Ascending aorta (tissue), 2 donors: Measurements from ENCODE around the gene ABHD10. TPM values are rescaled to one million over a fixed set of nuclear protein-coding genes. Genes with fewer than 3 reads are reported as not detected.

ENCODE experiments used
- DNase-seq, 2 donors: peaks; one replicate each; pipeline ENCODE4 v3.0.0-alpha.2; 2019; ENCODE audit warnings: low spot score in 2 of 2
- H3K27ac ChIP-seq, 2 donors: fragments of 200-600 bp; sonication (generic); one replicate each; pipeline ENCODE4 v1.5.1; 2016 to 2017; ENCODE audit warnings: mild to moderate bottlenecking in 1 of 2
- H3K27me3 ChIP-seq: fragments of 200-600 bp; sonication (generic); one replicate; pipeline ENCODE4 v1.5.1; 2017
- H3K36me3 ChIP-seq, 2 donors: fragments of 200-600 bp; sonication (generic); one replicate each; pipeline ENCODE4 v1.5.1; 2016
- H3K4me1 ChIP-seq, 2 donors: fragments of 200-600 bp; sonication (generic); one replicate each; pipeline ENCODE4 v1.5.1; 2016 to 2017; ENCODE audit warnings: mild to moderate bottlenecking in 1 of 2
- H3K4me3 ChIP-seq, 2 donors: fragments of 200-600 bp; sonication (generic); one replicate each; pipeline ENCODE4 v1.5.1; 2016 to 2017; ENCODE audit warnings: mild to moderate bottlenecking in 1 of 2
- H3K9me3 ChIP-seq, 2 donors: fragments of 200-600 bp; sonication (generic); one replicate each; pipeline ENCODE4 v1.5.1; 2016
- intact Hi-C: fragments of 100-400 bp; cut with DNase I; formaldehyde crosslinking; loops from one replicate; pipeline ENCODE4 v1.15.1; 2023
- total RNA-seq: library from RNA; depleted of rRNA; stranded (reverse); fragments of >200 nt; gene quantifications from one replicate; pipeline ENCODE4 v1.1.0, GENCODE V29; 2016
- TF ChIP-seq, protein P1 (sequence below), 3 experiments: fragments of 200-600 bp in 2 of 3; fragments of 450-650 bp in 1 of 3; sonication (generic) in 2 of 3; IDR thresholded peaks; one replicate each; pipeline ENCODE4 v1.5.1; 2016 to 2019; ENCODE audit warnings: antibody characterized with exemption in 3 of 3, mild to moderate bottlenecking in 1 of 3, moderate library complexity in 1 of 3

Gene ABHD10
- total RNA-seq, 1 donor from 2014 or later, result 18.6 TPM

DNA sequence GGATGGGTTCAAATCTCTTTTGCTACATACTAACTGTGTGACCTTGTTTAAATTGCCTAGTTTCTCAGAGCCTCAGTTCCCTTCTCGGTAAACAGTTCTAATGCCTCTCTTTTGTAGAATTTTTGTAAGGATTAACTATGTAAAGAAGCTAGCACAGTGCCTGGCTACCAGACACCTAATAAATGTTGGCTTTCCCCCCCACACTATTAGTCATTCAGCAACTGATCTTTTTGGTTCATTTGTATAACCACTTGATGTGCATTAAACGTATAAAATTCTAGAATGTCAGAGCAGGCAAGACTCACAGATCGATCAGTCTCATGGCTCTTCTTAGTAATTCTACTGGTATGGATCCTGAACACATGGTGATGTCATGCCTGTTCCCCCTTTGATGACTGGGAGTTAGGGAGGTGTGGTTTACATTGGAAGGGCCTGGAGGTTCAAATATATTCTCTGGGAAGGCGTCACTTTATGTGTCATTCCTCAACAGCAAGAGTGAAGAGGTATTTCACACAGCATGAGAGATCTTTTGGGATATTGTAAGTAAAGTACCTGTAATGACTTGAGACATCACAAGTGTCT, 26.4 kb downstream of the ABHD10 start:
- TF ChIP-seq, protein P1, sequence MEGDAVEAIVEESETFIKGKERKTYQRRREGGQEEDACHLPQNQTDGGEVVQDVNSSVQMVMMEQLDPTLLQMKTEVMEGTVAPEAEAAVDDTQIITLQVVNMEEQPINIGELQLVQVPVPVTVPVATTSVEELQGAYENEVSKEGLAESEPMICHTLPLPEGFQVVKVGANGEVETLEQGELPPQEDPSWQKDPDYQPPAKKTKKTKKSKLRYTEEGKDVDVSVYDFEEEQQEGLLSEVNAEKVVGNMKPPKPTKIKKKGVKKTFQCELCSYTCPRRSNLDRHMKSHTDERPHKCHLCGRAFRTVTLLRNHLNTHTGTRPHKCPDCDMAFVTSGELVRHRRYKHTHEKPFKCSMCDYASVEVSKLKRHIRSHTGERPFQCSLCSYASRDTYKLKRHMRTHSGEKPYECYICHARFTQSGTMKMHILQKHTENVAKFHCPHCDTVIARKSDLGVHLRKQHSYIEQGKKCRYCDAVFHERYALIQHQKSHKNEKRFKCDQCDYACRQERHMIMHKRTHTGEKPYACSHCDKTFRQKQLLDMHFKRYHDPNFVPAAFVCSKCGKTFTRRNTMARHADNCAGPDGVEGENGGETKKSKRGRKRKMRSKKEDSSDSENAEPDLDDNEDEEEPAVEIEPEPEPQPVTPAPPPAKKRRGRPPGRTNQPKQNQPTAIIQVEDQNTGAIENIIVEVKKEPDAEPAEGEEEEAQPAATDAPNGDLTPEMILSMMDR (IDR thresholded peaks at IDR 0.05), result no peak
- Histone ChIP-seq H3K27me3 (no peaks in the 10 kb centered on the region), H3K36me3 (no peaks in the 10 kb centered on the region), H3K4me3 (no peak overlapping the region), H3K9me3 (no peaks in the 10 kb centered on the region), H3K4me1 (peaks cover 0 to 4% of the 10 kb centered on the region in 2 donors), H3K27ac (no peak overlapping the region)
- intact Hi-C loops, result no loop called here
- DNase-seq, result no peak

DNA sequence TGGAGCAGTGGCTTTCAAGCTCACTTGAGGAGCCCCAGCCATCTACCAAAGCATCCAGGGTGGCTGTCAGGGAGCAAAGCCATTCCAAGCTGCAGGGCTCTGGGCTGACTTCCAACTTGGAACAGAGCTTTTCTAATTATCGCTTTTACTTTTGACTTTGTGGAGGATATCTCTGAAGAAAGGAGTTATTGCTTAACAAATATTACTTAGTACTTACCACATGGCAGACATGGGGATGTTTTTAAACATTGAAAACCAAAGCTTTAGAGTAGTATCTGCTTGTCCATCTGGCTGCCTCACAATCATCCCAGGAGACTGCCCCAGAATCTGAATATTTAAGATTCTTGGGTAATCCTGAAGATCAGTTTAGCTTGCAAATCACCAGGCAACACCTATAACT, 28.8 kb downstream of the ABHD10 start:
- no peaks in the 10 kb centered on the region for H3K9me3 ChIP-seq
- no peak overlapping the region for H3K4me3 ChIP-seq
- H3K36me3 ChIP-seq, result no peaks in the 10 kb centered on the region
- TF ChIP-seq, protein P1 (IDR thresholded peaks at IDR 0.05), result no peak
- no peak for DNase-seq
- H3K4me1 ChIP-seq, result peaks cover 0 to 4% of the 10 kb centered on the region in 2 donors
- H3K27me3 ChIP-seq, result no peaks in the 10 kb centered on the region
- intact Hi-C loops, result no loop called here
- no peak overlapping the region for H3K27ac ChIP-seq

DNA sequence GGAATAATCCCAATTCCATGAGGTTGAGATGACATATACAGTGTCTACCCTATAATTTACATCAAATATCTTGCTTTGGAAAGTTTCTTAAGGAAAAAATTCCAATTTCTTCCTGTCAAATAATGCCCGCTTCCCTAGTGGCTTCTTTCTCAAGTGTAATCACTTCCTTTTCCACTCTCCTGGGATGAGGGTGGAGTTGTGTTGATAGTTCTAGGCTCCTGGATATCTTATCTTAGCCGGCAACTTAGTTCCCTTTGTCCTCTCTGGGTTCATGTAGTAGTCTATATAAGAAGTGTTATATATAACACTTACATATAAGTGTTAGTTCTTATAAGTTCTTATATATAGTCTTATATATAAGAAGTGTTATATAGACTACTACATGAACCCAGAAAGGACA, 30.8 kb downstream of the ABHD10 start:
- intact Hi-C loops, result loop anchor here (5.0 kb wide), 1 partner anchor 32 kb away; the partner anchor contains the start of gene ABHD10
- Histone ChIP-seq H3K36me3 (no peaks in the 10 kb centered on the region), H3K27me3 (no peaks in the 10 kb centered on the region), H3K9me3 (no peaks in the 10 kb centered on the region), H3K4me1 (peaks cover 0 to 4% of the 10 kb centered on the region in 2 donors), H3K4me3 (no peak overlapping the region), H3K27ac (no peak overlapping the region)
- TF ChIP-seq, protein P1 (IDR thresholded peaks at IDR 0.05), result no peak
- DNase-seq, result no peak

DNA sequence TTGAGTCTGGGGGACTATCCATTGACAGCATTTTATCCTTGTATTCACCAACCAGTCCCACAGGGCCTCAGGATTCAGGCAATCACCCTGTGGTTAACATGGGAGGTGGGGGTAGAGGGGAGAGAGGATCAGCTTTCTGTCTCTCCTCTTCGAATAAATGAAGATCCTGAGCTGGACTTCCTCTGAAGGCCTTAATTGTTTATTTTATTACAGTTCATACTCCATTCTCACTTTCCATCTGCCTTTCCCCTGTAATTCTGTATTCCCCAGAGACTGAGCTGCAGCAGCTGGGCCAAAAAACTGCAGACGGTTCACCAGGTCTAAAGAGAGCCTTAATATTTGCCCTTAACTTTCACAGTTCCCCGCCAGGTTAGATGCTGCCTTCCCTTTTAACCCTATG, 31.8 kb downstream of the ABHD10 start:
- intact Hi-C loops, result loop anchor here (5.0 kb wide), 1 partner anchor 33 kb away; the partner anchor contains the start of gene ABHD10
- Histone ChIP-seq H3K4me3 (no peak overlapping the region), H3K27me3 (no peaks in the 10 kb centered on the region), H3K4me1 (peaks cover 0 to 4% of the 10 kb centered on the region in 2 donors), H3K9me3 (no peaks in the 10 kb centered on the region), H3K36me3 (no peaks in the 10 kb centered on the region), H3K27ac (no peak overlapping the region)
- no peak for DNase-seq
- TF ChIP-seq, protein P1 (IDR thresholded peaks at IDR 0.05), result no peak

DNA sequence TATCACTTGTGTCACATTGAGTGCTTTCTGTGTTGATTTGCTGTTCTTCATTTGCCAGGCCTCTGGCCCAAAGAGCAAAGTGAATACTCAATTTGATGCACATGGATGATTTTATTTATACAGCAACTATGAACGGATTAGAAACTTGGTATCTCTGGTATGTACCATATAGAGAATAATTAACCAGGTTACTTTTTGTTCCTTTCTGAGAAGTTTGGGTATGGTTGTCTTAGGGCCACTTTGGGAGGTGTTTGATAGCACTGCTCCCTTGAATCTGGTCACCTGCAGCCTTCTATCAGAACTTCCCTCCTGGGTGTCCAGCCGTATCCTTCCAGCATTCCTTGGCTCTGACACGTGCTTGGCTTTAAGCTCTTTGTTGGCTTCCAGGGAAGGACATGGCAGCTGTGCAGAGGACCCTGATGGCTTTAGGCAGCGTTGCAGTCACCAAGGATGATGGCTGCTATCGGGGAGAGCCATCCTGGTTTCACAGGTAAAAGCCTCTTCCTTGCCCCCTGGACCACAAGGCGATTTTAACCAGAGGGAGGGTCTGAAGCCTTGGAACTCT, 32.6 kb downstream of the ABHD10 start:
- intact Hi-C loops, result loop anchor here (5.0 kb wide), 1 partner anchor 34 kb away; the partner anchor contains the start of gene ABHD10
- Histone ChIP-seq H3K27me3 (no peaks in the 10 kb centered on the region), H3K4me1 (peaks cover 0 to 4% of the 10 kb centered on the region in 2 donors), H3K9me3 (no peaks in the 10 kb centered on the region), H3K36me3 (no peaks in the 10 kb centered on the region), H3K4me3 (no peak overlapping the region), H3K27ac (no peak overlapping the region)
- TF ChIP-seq, protein P1 (IDR thresholded peaks at IDR 0.05), result no peak
- no peak for DNase-seq
